GM19238 (cell line): ENCODE data around the gene CPSF4L.

Source experiments
- DNase-seq: peaks from one replicate; pipeline ENCODE4 v3.0.0; 2011; ENCODE audit warnings: low spot score; ENCODE audit not compliant: insufficient read length

CPSF4L gene

DNA sequence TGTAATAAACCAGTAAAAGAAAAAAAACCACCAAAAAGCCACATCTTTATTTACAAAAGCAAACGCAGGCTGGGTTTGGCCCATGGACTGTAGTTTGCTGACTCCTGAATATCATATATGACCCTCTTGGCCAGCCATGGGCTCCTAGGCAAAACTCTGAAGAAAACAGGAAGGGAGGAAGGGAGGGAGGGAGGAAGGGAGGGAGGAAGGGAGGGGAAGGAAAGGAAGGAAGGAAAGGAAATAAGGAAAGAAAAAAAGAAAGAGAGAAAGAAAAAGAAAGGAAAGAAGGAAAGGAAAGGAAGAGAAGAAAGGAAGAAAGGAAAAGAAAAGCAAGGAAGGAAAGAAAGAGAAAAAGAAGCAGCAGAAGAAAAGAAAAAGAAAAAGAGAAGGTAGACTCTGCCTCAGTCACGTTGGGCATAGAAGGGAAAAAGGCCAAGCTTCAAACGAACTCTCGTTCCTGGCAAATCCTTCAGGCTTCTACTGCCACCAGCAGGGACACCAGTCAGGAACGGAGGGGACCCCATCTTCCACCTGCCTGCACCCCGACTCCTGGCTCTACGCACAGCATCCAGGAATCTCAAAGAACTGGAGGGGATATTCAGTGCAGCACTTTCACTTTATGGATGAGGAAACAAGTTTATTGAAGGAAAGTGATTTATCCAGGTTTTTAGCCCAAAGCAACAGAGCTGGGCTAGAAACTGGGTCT, 28.0 kb upstream of the CPSF4L start:
- no peak for DNase-seq

DNA sequence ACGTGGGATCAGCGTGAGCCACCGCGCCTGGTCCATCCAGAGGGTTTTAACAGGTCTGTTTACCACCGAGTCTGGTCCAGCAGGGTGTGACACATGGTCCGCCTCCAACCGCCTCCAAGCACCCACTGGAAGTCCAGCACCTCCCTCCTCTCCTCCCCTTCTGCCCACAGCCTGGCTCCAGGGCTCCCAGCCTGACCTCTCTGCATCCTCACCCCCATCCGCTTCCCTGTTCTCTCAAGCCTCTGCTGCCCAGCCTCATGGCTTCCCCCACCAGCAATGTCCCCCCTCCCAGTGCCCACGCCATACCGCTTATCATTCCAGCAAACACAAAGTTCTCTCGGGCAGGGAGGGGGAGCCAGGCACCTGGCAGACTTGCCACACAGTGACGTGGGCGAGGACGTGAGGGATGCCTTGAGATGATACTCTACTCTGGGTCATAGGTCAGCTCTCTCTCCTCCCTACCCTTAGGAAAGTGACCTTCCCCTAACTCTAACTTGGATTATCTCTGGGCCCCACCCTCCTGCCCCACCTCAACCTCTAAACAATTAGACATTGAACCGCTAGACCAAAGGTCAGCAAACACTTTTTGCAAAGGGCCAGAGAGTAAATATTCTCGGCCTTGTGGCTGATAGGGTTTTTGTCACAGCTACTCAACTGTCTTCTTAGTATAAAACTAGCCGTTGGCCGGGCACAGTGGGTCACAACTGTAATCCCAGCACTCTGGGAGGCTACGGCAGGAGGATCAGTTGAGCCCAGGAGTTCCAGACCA, 27.0 kb upstream of the CPSF4L start:
- no peak for DNase-seq

DNA sequence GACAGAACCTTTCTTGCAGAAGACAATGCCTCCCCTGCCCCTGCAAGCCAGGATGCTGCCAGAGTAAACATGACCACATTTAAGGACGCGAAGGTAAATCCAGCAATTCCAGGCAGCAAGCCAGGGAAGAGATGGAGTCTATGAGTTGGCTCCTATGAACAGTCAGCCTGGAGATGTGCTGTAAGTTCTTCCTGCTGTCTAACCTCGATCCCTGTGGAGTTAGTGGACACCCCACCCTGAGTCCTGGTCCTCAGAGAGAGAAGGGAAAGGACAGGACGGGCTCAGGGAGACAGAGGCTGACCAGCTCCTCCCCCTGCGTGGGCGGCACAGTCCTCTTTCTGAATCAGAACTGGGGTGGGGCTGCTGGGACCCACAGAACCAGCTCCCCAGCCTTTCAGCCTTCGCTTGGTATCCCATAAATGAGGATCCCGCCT, 25.2 kb upstream of the CPSF4L start:
- DNase-seq = no peak

DNA sequence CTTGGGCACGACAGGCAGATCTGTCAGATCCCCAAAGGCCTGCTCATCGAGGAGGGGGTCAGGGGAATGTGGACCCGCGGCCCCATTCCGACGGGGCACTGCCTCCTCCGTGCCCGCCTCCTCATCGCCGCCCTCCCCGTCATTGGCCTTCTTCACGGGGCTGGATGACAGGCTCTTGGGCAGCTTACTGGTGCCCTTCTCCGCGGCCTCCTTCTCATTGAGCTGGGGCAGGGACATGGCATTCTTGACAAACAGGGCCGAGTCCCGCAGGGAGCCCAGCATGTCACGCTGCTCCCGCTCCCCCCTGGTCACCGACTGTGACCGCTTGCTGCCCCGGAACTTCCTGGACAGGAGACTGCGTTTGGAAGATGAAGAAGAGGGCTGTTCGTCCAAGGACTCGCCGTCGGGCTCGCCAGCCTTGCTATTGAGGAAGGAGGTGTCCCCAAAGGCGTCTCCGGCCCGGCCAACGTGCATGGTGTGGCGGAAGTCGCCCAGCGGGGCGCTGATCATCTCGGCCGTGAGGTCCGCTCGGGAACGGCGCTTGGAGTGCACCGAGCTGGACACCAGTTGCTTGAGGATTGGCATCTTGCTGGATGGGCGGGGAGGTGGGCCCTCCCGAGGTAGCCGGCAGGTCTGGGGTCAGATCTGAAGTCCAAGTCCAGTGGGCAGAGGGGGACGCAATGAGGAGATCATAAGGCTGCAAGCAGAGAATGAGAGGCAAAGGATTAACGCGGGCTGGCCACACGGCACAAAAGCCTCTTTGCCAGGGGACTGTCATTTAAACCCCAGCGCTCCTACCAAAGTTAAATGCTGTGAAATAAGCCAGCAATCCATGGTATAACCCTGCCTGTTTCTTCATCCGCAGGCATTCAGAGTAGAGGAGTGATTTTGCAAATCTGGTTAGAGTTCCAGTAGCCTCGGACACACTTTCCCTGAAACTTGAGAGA, 24.5 kb upstream of the CPSF4L start:
- no peak for DNase-seq

DNA sequence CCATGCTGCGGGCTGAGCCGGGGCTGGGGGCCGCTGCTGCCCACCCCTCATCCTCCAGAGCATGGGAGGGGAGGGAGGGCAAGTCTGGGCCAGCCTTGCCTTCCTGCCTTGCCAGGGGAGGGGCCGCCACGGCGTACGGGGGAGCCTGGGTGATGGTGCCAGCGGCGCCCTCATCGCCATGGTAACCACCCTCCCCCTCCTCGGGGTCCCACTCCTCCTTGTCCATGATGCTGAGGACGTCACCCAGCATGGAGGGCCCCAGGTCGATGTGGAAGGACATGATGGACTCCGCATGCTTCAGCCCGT, 23.9 kb upstream of the CPSF4L start:
- DNase-seq = no peak

DNA sequence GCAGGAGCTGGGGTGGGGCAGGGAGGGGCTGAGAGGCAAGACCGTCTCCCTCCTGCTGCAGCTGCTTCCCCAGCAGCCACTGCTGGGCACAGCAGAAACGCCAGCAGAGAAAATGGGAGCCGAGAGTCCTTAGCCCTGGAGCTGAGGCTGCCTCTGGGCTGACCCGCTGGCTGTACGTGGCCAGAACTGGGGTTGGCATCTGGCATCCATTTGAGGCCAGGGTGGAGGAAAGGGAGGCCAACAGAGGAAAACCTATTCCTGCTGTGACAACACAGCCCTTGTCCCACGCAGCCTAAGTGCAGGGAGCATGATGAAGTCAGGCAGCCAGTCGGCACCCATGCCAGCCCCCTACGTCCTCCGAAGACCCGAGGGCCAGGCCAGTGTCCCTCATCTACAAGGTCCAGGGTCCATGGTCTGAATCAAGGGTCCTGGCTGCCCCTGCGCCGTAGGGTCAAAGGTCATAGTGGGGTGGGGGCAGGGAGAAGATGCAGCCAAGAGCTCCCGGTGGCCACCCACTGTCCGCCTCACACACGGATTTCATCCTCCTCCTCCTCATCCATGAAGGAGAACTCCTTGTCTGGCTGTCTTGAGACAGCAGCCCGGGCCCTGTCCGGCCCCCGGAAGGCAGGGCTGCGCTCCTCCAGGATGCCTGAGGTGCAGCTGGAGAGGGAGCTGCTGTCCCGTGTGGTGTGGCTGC, 23.4 kb upstream of the CPSF4L start:
- DNase-seq = no peak

DNA sequence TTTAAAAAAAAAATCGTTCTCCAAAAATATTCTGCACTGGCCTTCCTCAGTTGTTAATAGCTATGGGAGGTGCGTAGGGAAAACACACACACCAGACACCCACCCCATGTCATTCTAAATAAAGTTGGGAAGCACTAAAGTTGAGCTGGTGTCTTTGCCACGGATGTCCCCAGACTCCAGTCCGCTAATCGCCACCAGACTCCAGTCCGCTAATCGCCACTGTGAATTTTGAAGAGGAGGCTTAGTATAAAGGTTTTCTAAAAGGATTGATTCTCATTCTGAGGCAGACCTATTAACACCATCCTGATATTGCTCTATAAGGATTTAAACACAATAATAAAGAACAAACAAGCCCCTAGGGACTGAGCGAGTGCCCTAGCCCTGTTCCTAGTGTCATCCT, 22.7 kb upstream of the CPSF4L start:
- DNase-seq = no peak

DNA sequence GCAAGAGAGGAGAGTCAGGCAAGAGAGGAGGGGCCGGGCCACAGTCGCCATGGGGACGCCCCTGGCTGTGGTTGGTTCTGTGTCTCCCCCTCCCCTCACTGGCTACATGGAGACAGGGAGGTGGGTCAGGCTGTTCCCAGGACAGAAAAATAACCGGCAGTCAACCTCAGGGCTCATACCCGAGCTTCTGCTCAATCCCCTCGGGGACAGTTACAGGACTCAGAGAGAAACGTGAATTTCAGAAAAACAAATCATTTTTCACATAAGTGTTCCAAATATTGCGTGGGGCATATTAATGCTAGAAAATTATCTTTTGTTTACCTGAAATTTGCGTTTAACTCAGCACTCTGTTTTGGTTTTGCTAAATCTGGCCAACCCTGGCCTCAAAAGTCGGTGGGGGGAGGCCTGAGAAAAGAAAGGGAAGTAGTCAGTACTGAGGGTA, 22.2 kb upstream of the CPSF4L start:
- DNase-seq = no peak

DNA sequence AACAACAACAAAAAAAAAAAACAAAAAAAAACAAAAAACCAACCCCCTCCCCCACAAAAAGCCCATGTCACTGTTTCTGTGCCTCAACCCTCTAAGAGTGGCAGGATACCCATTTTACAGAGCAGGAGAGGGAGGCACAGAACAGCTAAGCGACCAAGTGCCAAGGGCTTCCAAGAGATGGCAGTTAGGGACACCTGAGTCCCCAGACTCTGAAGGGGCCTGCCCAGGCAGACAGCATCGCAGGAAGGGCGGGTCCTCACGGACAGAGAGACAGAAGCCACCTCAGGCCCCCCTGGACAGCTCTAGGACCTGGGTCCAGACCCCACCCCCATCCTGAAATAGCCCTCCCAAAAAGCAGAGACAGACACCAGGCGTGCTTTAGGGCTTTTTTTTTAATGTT, 21.6 kb upstream of the CPSF4L start:
- DNase-seq = no peak

DNA sequence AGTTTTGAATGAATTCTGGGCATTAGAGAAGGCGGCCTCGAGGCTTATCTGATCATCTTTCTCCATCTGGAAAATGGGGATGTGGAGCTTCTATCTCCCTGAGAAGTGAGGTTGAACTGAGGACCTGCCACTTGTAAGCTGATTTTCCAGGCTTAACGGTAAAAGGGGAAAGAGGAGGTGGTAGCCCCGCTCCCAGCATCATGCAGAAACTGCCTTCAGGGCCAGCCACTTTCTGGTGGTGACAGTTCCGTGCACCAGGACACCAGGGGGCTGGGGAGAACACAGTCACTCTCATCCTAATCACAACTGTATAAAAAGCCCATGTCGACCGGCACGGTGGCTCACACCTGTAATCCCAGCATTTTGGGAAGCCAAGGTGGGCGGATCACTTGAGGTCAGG, 20.9 kb upstream of the CPSF4L start:
- DNase-seq = no peak

DNA sequence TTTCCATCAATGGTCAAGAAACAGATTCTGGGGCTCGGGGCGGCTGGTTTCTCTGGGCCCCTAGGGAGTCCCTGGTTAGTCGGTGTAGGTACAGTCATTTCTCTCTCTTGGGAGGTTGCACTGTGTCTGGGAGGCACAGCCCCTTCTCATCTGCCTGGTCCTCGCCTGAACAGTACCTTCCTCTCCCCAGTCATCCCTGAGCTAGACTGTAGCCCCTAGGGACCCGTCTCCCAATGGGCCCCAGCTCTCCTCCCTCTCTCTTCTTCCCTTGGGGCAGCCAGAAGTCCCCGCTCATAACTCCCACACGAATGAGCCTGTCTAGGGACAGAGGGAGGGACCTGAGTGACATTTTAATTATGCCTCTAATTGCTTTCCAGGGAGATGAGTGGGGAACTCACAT, 20.2 kb upstream of the CPSF4L start:
- peak; percentile 71 for DNase-seq

DNA sequence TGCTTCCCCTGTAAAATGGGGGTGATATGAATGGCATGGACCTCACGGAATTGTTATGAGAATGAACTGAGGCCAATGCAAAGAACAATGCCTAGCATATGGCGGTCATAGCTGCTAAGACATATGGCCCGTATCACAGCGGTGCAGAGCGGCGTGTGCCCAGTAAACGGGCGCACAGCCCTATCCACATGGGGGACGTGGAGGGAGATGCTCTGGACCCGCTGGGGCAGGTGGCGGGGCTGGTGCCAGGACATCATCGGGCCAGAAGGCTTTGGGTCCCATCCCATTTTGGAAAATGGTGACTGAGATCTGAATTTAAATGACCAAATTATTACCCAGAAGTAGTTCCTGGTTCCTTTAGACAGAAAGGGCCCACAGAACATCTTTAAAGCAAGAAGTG, 18.5 kb upstream of the CPSF4L start:
- DNase-seq = no peak

DNA sequence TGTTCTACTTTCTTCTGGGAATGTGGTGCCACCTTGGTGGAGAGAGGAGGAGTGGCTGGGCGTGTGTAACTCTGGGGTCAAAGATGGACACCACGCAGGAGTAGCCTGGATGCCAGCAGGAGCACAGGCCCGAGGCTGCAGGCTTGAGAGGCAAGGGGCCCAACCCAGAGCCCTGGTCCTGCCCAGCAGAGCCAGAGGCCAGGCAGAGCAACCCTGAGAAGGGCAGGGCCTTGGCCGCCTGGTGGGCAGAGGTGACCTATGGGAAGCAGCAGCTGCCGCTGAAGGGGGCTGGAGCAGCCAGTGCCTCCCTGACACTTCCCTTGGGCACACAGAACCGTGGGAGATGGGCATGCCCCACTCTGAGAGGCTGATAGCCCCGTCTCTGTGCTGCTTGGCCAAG, 18.0 kb upstream of the CPSF4L start:
- no peak for DNase-seq

DNA sequence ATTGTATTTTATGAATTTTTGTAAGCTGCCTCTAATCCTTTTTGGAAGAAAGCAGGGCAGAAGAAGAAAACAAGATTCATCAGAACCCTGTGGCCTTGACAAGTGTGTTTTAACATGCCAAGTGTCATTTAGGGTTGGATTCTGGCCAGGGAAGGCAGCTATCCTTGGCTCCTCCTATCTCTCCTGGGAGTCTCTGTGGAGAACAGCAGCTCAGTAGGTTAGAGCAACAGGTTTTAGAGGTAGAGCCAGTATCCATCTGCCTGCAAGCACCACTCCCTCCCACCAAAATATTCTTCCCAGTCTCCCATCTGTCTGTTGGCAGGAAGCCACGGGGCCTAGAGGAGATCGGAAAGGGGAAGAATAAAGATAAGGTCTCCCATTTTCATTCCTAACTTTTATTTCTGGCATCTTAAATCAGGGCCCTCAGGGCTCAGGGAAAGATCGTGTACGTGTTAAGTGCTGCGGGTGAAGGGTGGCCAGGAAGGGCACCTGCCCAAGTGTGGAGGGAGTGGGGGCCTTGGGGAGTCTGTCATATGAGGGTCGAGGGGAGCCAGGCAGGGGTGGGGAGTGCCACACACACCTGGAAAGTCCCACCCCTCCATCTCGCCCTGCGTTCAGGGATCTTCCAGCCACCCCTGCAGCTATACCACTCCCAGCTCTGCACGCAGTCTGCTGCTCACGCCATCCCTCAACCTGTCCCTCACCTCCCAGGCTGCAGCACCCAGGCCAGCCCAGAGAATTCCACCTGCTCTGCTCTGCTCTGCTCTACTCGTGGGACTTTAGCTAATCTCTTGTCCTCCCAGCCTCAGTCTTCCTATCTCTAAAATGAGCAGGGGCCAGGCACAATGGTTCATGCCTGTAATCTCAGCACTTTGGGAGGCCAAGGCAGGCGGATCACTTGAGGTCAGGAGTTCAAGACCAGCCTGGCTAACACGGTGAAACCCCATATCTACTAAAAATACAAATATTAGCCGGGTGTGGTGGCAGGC, 17.1 kb upstream of the CPSF4L start:
- DNase-seq = no peak

DNA sequence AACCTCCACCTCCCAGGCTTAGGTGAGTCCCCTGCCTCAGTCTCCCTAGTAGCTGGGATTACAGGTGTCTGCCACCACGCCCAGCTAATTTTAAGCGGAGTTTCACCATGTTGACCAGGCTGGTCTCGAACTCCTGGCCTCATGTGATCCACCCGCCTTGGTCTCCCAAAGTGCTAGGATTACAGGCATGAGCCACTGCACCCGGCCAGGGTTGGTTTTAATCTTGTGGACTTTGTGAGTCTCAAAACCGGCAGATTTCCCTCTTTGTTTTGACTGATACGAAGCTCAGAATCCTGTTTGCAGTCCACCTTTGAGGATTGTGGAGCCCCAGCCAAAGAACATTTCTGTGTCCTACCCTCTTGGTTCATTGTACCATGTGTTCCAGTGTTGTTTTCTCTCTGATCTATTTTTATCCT, 16.4 kb upstream of the CPSF4L start:
- DNase-seq = no peak

DNA sequence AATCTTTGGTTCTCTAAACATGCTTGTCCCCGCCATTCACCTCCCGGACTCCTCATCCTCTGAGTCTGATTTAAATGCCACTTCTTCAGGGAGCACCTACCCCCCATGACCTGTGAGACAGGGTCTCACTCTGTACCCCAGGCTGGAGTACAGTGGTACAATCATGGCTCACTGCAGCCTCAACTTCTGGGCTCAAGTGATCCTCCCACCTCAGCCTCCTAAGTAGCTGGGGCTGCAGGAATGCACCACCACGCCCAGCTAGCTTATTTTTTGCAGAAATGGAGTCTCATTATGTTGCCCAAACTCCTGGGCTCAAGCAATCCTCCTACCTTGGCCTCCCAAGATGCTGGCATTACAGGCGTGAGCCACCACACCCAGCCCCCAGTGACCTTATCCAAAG, 12.8 kb upstream of the CPSF4L start:
- no peak for DNase-seq

DNA sequence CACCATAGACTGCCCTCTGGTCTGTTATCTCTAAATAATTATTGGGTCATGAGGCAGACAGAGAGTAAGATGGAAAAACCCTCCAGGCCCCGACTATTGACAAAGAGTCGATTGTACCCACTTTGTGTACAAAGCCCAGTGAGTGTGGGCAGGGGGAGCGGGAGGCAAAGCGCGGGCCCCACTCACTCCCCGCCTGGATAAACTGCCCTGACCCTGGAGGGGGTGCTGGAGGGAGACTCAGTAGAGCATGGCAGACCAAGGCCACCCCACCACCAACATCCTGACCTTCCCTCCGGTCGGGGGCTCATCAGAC, 11.2 kb upstream of the CPSF4L start:
- no peak for DNase-seq

DNA sequence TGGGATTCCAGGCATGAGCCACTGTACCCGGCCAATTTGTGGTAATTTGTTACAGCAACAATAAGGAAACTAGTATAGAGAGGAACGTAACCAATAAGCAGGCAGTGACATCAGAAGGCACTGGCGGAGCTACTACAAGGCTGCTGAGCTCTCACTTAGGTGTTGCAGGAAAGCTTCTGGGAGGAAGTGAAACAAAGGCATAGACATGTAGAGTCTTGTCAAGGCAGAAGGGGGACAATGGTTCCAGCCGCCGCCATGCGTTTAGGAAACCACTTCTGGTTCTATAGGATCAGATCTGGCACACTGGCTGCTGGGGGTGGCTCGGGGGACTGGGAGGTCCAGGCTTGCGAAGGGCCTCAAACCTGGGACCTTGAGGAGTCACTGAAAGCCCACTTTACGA, 9.4 kb upstream of the CPSF4L start:
- no peak for DNase-seq

DNA sequence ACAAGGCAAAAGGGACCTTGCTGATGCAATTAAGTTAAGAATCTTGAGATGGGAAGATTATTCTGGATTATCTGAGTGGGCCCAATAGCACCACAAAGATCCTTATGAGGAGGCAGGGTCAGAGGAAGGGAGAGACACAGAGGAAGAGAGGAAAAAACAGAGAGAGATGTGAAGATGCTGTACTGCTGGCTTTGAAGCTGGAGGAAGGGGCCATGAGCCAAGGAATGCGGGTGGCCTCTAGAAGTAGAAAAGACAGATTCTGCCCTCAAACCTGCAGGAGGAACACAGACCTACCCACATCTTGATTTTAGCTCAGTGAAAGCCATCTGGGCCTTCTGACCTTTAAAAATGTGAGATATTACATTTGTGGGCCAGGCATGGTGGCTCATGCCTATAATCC, 8.1 kb upstream of the CPSF4L start:
- no peak for DNase-seq

DNA sequence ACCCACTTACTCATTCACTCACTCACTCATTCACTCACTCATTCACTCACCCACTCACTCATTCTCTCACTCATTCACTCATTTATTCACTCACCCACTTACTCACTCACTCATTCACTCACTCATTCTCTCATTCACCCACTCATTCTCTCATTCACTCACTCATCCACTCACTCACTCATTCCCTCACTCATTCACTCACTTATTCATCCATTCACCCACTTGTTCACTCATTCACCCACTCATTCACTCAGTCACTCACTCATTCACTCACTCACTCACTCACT, 7.6 kb upstream of the CPSF4L start:
- DNase-seq = no peak
